Endodermal cell (in vitro differentiated cells): Measurements from ENCODE around the gene LPIN1. TPM values are rescaled to one million over a fixed set of nuclear protein-coding genes. Genes with fewer than 3 reads are reported as not detected.

ENCODE experiments used
- DNase-seq: peaks from one replicate; pipeline ENCODE4 v3.0.0-alpha.2; 2017
- H3K27ac ChIP-seq: 2 replicates; pipeline ENCODE4 v1.5.1; 2013; ENCODE audit warnings: mild to moderate bottlenecking, low read depth, low read length, moderate library complexity
- H3K27me3 ChIP-seq: 2 replicates; pipeline ENCODE4 v1.6.1; 2013; ENCODE audit warnings: mild to moderate bottlenecking, low read length, moderate library complexity; ENCODE audit not compliant: insufficient read depth, control insufficient read depth, poor library complexity, severe bottlenecking
- H3K36me3 ChIP-seq: 2 replicates; pipeline ENCODE4 v1.7.0; 2013; ENCODE audit warnings: mild to moderate bottlenecking, low read length, moderate library complexity; ENCODE audit not compliant: control insufficient read depth, insufficient read depth
- H3K4me1 ChIP-seq: one replicate; pipeline ENCODE4 v1.7.0; 2013; ENCODE audit warnings: low read length; ENCODE audit not compliant: control insufficient read depth, insufficient read depth
- H3K4me3 ChIP-seq: 2 replicates; pipeline ENCODE4 v1.5.1; 2013; ENCODE audit warnings: mild to moderate bottlenecking, low read length, moderate library complexity
- H3K9ac ChIP-seq: 2 replicates; pipeline ENCODE4 v1.6.1; 2013; ENCODE audit warnings: mild to moderate bottlenecking, low read length, moderate library complexity; ENCODE audit not compliant: poor library complexity, severe bottlenecking; ENCODE audit errors: extremely low read depth
- H3K9me3 ChIP-seq: 2 replicates; pipeline ENCODE4 v1.6.1; 2013; ENCODE audit warnings: mild to moderate bottlenecking, low read length, moderate library complexity; ENCODE audit not compliant: control insufficient read depth
- H3K27ac Mint-ChIP-seq: 2 replicates; pipeline ENCODE4 v1.8.0; 2020; ENCODE audit warnings: mixed read lengths
- H3K27me3 Mint-ChIP-seq: 2 replicates; pipeline ENCODE4 v1.8.0; 2021; ENCODE audit warnings: mild to moderate bottlenecking, mixed read lengths; ENCODE audit not compliant: insufficient read depth
- H3K36me3 Mint-ChIP-seq: 2 replicates; pipeline ENCODE4 v1.8.0; 2020; ENCODE audit warnings: low read depth, mixed read lengths
- H3K4me1 Mint-ChIP-seq: 2 replicates; pipeline ENCODE4 v1.8.0; 2020; ENCODE audit warnings: mixed read lengths
- H3K4me3 Mint-ChIP-seq: 2 replicates; pipeline ENCODE4 v1.8.0; 2020; ENCODE audit warnings: mild to moderate bottlenecking, moderate library complexity, mixed read lengths
- H3K9me3 Mint-ChIP-seq: 2 replicates; pipeline ENCODE4 v1.8.0; 2020; ENCODE audit warnings: mild to moderate bottlenecking, mixed read lengths
- CTCF ChIP-seq: fragments of 200-600 bp; sonication (generic); conservative IDR thresholded peaks from 2 replicates; pipeline ENCODE4 v1.5.0; 2021; ENCODE audit warnings: antibody characterized with exemption, mild to moderate bottlenecking
- WGBS, 2 experiments: methylation state at CpG; one replicate each; pipeline versions ENCODE4 v1.1.5 to v1.1.7; 2013; ENCODE audit warnings: missing lambda C conversion rate in 2 of 2, mixed read lengths in 1 of 2; ENCODE audit not compliant: insufficient coverage in 1 of 2, insufficient read length in 1 of 2; 5-methylcytosine and 5-hydroxymethylcytosine counted together
- total RNA-seq, 2 donors: library from RNA; stranded (reverse); fragmentation: NEBNext Ultra II Directional in 1 of 2; extraction: Animal tissue kit (Norgen Biotek cat#: 25700) in 1 of 2; gene quantifications; 2 replicates in 1 of 2; 3 replicates in 1 of 2; pipeline ENCODE4 v1.2.1, GENCODE V29; 2021

LPIN1 gene
- total RNA-seq, 2 donors from 2014 or later: 23.9 to 24.3 TPM

GRCh38 chr2:11748018-11748860 is 1.8 kb downstream of the LPIN1 start:
- H3K36me3 Mint-ChIP-seq: peaks cover 4% of the 10 kb centered on the region
- peaks cover 50% of the 10 kb centered on the region for H3K4me1 Mint-ChIP-seq

GRCh38 chr2:11748861-11749645 is 2.6 kb downstream of the LPIN1 start:
- Histone ChIP-seq H3K4me3 (no peak overlapping the region), H3K36me3 (no peaks in the 10 kb centered on the region), H3K9ac (no peak overlapping the region), H3K4me1 (peaks cover 18% of the 10 kb centered on the region), H3K27ac (no peak overlapping the region), H3K9me3 (no peaks in the 10 kb centered on the region), H3K27me3 (no peaks in the 10 kb centered on the region)
- TF ChIP-seq CTCF: no peak
- WGBS, 2 experiments: 82 to 93% methylated on average over 7 to 13 of the region's 13 CpGs
- no peak for DNase-seq
- Mint-ChIP-seq H3K36me3 (peaks cover 4% of the 10 kb centered on the region), H3K27me3 (peaks cover 37% of the 10 kb centered on the region), H3K4me3 (no peak overlapping the region), H3K4me1 (peaks cover 53% of the 10 kb centered on the region), H3K9me3 (no peaks in the 10 kb centered on the region), H3K27ac (no peak overlapping the region)

More at GRCh38 chr2:11748018-11748860, 1.8 kb downstream of the LPIN1 start:
- no peak overlapping the region for H3K27ac Mint-ChIP-seq
- H3K27me3 Mint-ChIP-seq: peaks cover 41% of the 10 kb centered on the region
- 81 to 97% methylated on average over 11 to 19 of the region's 19 CpGs for WGBS, 2 experiments
- no peak for TF ChIP-seq CTCF
- H3K9me3 Mint-ChIP-seq: no peaks in the 10 kb centered on the region
- Histone ChIP-seq H3K9me3 (no peaks in the 10 kb centered on the region), H3K4me1 (peaks cover 10% of the 10 kb centered on the region), H3K9ac (no peak overlapping the region), H3K4me3 (peak overlapping the region; percentile 86), H3K36me3 (no peaks in the 10 kb centered on the region), H3K27me3 (no peaks in the 10 kb centered on the region), H3K27ac (no peak overlapping the region)
- no peak for DNase-seq
- H3K4me3 Mint-ChIP-seq: peak overlapping the region; percentile 63

GRCh38 chr2:11749646-11750349 is 3.4 kb downstream of the LPIN1 start:
- no peak overlapping the region for H3K4me3 ChIP-seq
- H3K27ac Mint-ChIP-seq: no peak overlapping the region
- H3K9me3 ChIP-seq: no peaks in the 10 kb centered on the region
- no peaks in the 10 kb centered on the region for H3K27me3 ChIP-seq
- H3K27ac ChIP-seq: no peak overlapping the region
- peaks cover 18% of the 10 kb centered on the region for H3K4me1 ChIP-seq
- H3K4me1 Mint-ChIP-seq: peaks cover 52% of the 10 kb centered on the region
- H3K36me3 Mint-ChIP-seq: peaks cover 4% of the 10 kb centered on the region
- H3K9ac ChIP-seq: no peak overlapping the region
- H3K9me3 Mint-ChIP-seq: no peaks in the 10 kb centered on the region
- TF ChIP-seq CTCF: no peak
- WGBS, 2 experiments: 84 to 86% methylated on average over 10 to 13 of the region's 13 CpGs
- DNase-seq: no peak
- no peaks in the 10 kb centered on the region for H3K36me3 ChIP-seq
- no peak overlapping the region for H3K4me3 Mint-ChIP-seq
- peaks cover 36% of the 10 kb centered on the region for H3K27me3 Mint-ChIP-seq
